ENCODE measurements around the gene VCX3B. TPM values are rescaled to one million over a fixed set of nuclear protein-coding genes. Genes with fewer than 3 reads are reported as not detected.
"Not testable (repeated sequence)": the region's sequence is repeated elsewhere in the genome, so short reads cannot be mapped to it uniquely, and the experiment has no call there.

The VCX3B gene
- not detected in 2 replicates for total RNA-seq

DNA sequence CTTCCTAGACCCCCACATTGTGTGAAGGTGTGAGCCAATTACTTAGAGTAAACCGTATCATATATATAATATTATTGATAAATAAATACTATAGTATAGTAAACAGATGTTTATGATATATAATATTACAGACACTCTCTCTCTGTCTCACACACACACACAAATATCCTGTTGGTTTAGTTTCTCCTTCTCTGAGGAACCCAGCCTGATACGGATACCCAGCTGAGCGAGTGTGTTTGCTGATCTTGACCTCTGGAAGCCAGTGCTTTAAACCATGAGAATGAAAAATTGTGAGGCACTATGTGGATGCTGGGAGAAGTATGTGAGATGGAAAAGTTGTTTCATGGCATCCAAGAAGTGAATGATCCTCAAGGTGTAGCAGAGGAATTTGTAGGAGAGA lies at the start of gene VCX3B:
TSS of gene VCX3B (plus strand) at position 301 of the 400 bp plus-strand sequence. CDS start 621 bp downstream, outside the sequence.
- H3K4me3 Mint-ChIP-seq; H3K4me1 Mint-ChIP-seq; POLR2A ChIA-PET; H3K36me3 Mint-ChIP-seq (ENCODE audit: low read depth); intact Hi-C loops (cut with micrococcal nuclease); CTCF ChIA-PET; H3K27ac Mint-ChIP-seq; H3K9me3 Mint-ChIP-seq; ATAC-seq (ENCODE audit: low read depth); DNase-seq; H3K27me3 Mint-ChIP-seq: not testable (repeated sequence)

DNA sequence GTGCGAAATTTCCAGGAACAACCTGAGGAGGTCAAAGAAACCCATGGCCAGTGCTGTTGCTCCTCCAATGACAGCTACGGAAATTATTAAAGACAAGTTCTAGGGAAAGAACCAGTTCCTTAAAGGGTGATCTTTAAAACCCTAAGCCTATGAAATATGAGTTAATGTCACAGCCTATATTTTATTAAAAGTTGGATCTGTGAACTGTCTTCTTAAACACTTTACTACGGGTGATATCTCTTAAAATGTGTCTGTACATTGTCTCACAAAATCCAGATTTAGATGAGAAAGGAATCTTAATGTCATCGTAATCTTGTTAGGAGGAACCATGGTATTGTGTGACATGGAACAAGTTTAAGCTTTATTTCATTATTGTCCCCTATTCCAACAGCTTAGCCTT lies 46.3 kb upstream of the VCX3B start:
- no peak for ATAC-seq (ENCODE audit: low read depth)
- intact Hi-C loops (cut with micrococcal nuclease) = no loop called here
- Mint-ChIP-seq H3K27ac (no peak overlapping the region), H3K36me3 (ENCODE audit: low read depth) (no peaks in the 10 kb centered on the region), H3K27me3 (no peaks in the 10 kb centered on the region), H3K9me3 (peaks cover 4% of the 10 kb centered on the region), H3K4me1 (no peaks in the 10 kb centered on the region), H3K4me3 (no peak overlapping the region)
- DNase-seq = no peak
- TF ChIP-seq, protein P1, sequence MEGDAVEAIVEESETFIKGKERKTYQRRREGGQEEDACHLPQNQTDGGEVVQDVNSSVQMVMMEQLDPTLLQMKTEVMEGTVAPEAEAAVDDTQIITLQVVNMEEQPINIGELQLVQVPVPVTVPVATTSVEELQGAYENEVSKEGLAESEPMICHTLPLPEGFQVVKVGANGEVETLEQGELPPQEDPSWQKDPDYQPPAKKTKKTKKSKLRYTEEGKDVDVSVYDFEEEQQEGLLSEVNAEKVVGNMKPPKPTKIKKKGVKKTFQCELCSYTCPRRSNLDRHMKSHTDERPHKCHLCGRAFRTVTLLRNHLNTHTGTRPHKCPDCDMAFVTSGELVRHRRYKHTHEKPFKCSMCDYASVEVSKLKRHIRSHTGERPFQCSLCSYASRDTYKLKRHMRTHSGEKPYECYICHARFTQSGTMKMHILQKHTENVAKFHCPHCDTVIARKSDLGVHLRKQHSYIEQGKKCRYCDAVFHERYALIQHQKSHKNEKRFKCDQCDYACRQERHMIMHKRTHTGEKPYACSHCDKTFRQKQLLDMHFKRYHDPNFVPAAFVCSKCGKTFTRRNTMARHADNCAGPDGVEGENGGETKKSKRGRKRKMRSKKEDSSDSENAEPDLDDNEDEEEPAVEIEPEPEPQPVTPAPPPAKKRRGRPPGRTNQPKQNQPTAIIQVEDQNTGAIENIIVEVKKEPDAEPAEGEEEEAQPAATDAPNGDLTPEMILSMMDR (IDR thresholded peaks at IDR 0.05) = no peak
- CTCF ChIA-PET = no interaction called here
- POLR2A ChIA-PET = no interaction called here

DNA sequence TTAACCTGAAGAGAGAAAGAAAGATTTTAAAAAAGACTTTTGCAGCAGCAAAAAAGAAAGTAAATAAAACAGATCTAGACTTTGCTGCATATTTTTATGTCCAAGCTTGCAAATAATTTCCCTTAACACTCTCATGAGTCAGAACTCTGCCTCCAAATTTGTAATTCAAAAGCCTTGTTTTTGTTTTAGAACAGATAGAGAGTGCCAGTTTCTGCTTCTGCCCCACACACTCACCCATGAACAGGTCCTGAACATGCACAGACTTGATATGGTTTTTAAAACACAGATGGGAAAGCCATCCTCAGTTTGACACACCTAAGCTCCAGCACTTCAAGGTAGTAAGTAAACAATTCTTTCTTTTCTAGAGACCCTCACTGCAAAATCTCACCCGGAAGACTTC lies 39.7 kb upstream of the VCX3B start:
- ChIA-PET CTCF (no interaction called here), POLR2A (no interaction called here)
- H3K4me1 Mint-ChIP-seq = no peaks in the 10 kb centered on the region
- DNase-seq (no peak), ATAC-seq (ENCODE audit: low read depth) (no peak)
- H3K9me3 Mint-ChIP-seq = peaks cover 1% of the 10 kb centered on the region
- intact Hi-C loops (cut with micrococcal nuclease) = no loop called here
- no peak overlapping the region for H3K27ac Mint-ChIP-seq
- no peak overlapping the region for H3K4me3 Mint-ChIP-seq
- TF ChIP-seq, protein P1 (IDR thresholded peaks at IDR 0.05) = no peak
- H3K36me3 Mint-ChIP-seq (ENCODE audit: low read depth) = no peaks in the 10 kb centered on the region
- no peaks in the 10 kb centered on the region for H3K27me3 Mint-ChIP-seq

DNA sequence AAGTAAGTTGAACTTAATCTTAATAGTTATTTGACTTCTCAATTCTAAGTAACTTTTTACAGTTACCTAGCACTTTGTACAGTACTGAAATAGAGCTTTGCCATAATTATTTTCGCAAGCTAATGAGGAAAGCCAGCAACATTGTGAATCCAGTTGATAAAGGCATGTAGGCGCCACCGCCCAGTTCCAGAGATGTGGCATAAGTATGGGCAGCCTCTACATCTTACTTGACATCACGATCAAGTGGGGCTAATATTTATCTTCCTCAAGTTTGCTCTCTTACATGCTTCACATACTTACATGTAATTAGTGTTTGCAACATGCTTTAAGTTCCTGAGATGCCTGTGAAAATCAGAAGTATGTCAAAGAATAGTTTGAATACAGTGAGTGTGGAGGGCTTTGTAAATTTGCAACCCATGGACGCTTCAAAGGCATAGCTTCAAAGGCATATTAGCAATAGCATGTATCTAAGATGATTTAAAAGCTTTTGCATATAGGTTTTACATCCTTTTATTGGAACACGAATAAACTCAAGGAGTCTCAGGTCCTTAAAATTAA lies 34.9 kb upstream of the VCX3B start:
- H3K4me1 Mint-ChIP-seq = no peaks in the 10 kb centered on the region
- DNase-seq = no peak
- no peaks in the 10 kb centered on the region for H3K9me3 Mint-ChIP-seq
- ATAC-seq (ENCODE audit: low read depth) = no peak
- H3K27me3 Mint-ChIP-seq = no peaks in the 10 kb centered on the region
- ChIA-PET CTCF (no interaction called here), POLR2A (no interaction called here)
- H3K4me3 Mint-ChIP-seq = no peak overlapping the region
- no peaks in the 10 kb centered on the region for H3K36me3 Mint-ChIP-seq (ENCODE audit: low read depth)
- intact Hi-C loops (cut with micrococcal nuclease) = no loop called here
- TF ChIP-seq, protein P1 (IDR thresholded peaks at IDR 0.05) = no peak
- H3K27ac Mint-ChIP-seq = no peak overlapping the region

DNA sequence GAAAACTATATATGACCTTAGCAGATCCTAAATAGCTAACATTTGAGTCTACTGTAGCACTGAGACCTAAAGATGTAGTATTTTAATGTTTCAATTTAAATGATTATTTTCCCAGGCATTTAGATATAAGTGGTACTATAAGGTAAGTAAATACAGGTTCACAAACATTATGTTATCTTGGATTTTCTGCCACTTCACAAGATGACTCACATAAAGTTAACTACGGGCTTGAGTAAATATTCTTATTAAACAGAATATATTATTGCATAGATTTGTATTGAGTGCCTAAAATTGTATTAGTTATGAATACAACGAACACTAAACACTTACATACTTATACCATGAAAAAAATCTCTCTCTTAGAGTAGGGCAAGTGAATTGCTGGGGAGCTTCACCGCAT lies 34.2 kb upstream of the VCX3B start:
- H3K36me3 Mint-ChIP-seq (ENCODE audit: low read depth) = no peaks in the 10 kb centered on the region
- no peaks in the 10 kb centered on the region for H3K9me3 Mint-ChIP-seq
- POLR2A ChIA-PET = no interaction called here
- DNase-seq (no peak), ATAC-seq (ENCODE audit: low read depth) (no peak)
- no peak overlapping the region for H3K4me3 Mint-ChIP-seq
- no peak overlapping the region for H3K27ac Mint-ChIP-seq
- TF ChIP-seq, protein P1 (IDR thresholded peaks at IDR 0.05) = no peak
- H3K27me3 Mint-ChIP-seq = no peaks in the 10 kb centered on the region
- CTCF ChIA-PET = no interaction called here
- intact Hi-C loops (cut with micrococcal nuclease) = no loop called here
- H3K4me1 Mint-ChIP-seq = no peaks in the 10 kb centered on the region

DNA sequence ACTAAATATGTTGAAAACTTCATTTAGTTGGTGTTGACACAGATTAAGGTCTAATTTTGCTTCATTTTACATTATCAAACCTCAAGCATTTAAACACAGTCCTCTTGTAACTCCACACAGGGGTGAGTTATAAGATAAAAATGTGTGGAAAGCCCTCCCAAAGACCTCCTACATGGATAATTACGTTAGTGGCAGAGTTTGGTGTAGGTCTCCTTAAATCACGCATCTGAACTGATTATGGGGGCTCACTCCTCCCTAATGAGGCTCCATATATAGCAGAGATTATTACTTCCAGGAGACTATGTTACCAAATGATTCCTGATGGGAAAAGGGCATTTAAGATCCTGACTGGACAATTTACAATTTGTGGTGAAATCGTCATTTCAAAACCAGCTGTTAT lies 32.2 kb upstream of the VCX3B start:
- Mint-ChIP-seq H3K27me3 (no peaks in the 10 kb centered on the region), H3K4me1 (no peaks in the 10 kb centered on the region), H3K36me3 (ENCODE audit: low read depth) (no peaks in the 10 kb centered on the region), H3K9me3 (no peaks in the 10 kb centered on the region), H3K4me3 (no peak overlapping the region), H3K27ac (no peak overlapping the region)
- ChIA-PET CTCF (no interaction called here), POLR2A (no interaction called here)
- intact Hi-C loops (cut with micrococcal nuclease) = no loop called here
- DNase-seq = no peak
- ATAC-seq (ENCODE audit: low read depth) = no peak
- TF ChIP-seq, protein P1 (IDR thresholded peaks at IDR 0.05) = no peak
